ENCODE data around the gene EHBP1L1. TPM values are rescaled to one million over a fixed set of nuclear protein-coding genes. Genes with fewer than 3 reads are reported as not detected.

The EHBP1L1 gene
- total RNA-seq, 2 donors from 2014 or later = 6.2 to 9.8 TPM

DNA sequence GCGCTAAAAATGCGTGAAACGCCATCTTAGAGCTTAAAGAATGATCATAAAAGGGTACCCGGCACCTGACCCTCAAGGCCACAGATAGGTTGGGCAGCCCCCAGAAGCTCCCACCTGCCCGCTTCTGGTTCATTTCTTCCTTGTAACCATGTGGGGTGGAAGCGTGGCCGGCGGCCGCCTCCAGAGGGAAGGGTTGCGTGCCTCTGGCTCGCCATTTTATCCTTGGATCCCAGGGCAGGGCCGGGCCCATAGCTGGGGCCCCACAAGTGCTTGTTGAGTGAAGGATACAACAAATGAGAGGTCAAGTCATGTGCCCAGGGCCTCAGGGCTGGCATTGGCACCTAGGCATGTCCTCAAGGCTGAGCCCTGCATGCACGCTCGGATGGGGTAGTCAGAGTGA lies 45.6 kb downstream of the EHBP1L1 start:
- H3K27me3 ChIP-seq (ENCODE audit: control insufficient read depth, insufficient read depth, low read length, poor library complexity, severe bottlenecking) = no peaks in the 10 kb centered on the region
- no peak overlapping the region for H3K4me3 ChIP-seq (ENCODE audit: low read length)
- peaks cover 55% of the 10 kb centered on the region for H3K36me3 Mint-ChIP-seq (ENCODE audit: low read depth)
- H3K4me1 Mint-ChIP-seq = peaks cover 3% of the 10 kb centered on the region
- H3K27me3 Mint-ChIP-seq (ENCODE audit: insufficient read depth) = no peaks in the 10 kb centered on the region
- H3K4me3 Mint-ChIP-seq = no peak overlapping the region
- H3K4me1 ChIP-seq (ENCODE audit: control insufficient read depth, insufficient read depth, low read length) = peaks cover 6% of the 10 kb centered on the region
- peaks cover 63% of the 10 kb centered on the region for H3K36me3 ChIP-seq (ENCODE audit: control insufficient read depth, insufficient read depth, low read length)
- no peak overlapping the region for H3K27ac ChIP-seq (ENCODE audit: low read depth, low read length)
- DNase-seq = no peak
- H3K27ac Mint-ChIP-seq = no peak overlapping the region
- no peak overlapping the region for H3K9ac ChIP-seq (ENCODE audit: extremely low read depth, low read length, poor library complexity, severe bottlenecking)
- H3K9me3 ChIP-seq (ENCODE audit: control insufficient read depth, low read length) = no peaks in the 10 kb centered on the region
- TF ChIP-seq, protein P1, sequence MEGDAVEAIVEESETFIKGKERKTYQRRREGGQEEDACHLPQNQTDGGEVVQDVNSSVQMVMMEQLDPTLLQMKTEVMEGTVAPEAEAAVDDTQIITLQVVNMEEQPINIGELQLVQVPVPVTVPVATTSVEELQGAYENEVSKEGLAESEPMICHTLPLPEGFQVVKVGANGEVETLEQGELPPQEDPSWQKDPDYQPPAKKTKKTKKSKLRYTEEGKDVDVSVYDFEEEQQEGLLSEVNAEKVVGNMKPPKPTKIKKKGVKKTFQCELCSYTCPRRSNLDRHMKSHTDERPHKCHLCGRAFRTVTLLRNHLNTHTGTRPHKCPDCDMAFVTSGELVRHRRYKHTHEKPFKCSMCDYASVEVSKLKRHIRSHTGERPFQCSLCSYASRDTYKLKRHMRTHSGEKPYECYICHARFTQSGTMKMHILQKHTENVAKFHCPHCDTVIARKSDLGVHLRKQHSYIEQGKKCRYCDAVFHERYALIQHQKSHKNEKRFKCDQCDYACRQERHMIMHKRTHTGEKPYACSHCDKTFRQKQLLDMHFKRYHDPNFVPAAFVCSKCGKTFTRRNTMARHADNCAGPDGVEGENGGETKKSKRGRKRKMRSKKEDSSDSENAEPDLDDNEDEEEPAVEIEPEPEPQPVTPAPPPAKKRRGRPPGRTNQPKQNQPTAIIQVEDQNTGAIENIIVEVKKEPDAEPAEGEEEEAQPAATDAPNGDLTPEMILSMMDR (conservative IDR thresholded peaks at IDR 0.05) = no peak
- 92 to 97% methylated on average over 9 to 14 of the region's 14 CpGs for WGBS, 2 experiments (ENCODE audit: insufficient coverage in 1 of 2, insufficient read length in 1 of 2)
- H3K9me3 Mint-ChIP-seq = no peaks in the 10 kb centered on the region

DNA sequence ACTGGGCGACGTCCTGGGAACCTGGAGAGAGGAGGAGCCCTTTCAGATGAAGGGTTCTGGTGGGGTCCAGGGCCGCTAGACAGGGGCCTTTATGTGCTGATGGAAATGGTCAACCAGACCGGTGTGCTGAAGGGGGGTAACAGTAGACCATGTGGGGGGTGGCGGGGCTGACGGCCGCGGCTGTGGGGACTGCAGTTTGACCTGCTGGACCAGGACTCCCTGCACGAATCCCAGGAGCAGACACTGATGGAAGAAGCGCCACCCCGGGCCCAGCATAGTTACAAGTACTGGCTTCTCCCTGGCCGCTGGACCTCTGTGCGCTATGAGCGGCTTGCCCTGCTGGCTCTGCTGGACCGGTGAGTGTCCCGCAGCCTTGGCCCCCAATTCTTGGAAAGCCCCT lies 46.2 kb downstream of the EHBP1L1 start:
- no peaks in the 10 kb centered on the region for H3K27me3 ChIP-seq (ENCODE audit: control insufficient read depth, insufficient read depth, low read length, poor library complexity, severe bottlenecking)
- peaks cover 68% of the 10 kb centered on the region for H3K36me3 ChIP-seq (ENCODE audit: control insufficient read depth, insufficient read depth, low read length)

DNA sequence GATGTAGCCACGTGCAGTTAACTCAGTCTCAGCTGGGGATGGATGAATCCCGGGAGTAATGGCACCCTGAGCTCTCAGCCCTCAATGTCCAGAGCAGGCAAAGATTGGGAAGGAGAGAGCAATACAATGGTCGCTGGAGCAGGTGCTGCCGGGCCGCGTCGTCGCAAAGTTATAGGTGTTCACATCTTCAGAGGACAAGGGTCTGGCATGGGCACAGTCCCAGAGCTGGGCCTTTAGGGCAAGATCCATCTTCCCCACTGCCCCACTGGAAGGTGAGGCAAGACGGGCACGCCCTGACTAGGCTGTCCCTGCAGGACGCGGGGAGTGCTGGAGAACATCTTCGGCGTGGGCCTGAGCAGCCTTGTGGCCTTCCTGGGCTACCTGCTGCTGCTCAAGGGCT lies 47.3 kb downstream of the EHBP1L1 start:
- Mint-ChIP-seq H3K9me3 (no peaks in the 10 kb centered on the region), H3K27ac (no peak overlapping the region), H3K36me3 (ENCODE audit: low read depth) (peaks cover 61% of the 10 kb centered on the region), H3K27me3 (ENCODE audit: insufficient read depth) (no peaks in the 10 kb centered on the region), H3K4me3 (no peak overlapping the region), H3K4me1 (no peaks in the 10 kb centered on the region)
- Histone ChIP-seq H3K36me3 (ENCODE audit: control insufficient read depth, insufficient read depth, low read length) (peaks cover 68% of the 10 kb centered on the region), H3K4me3 (ENCODE audit: low read length) (no peak overlapping the region), H3K27ac (ENCODE audit: low read depth, low read length) (no peak overlapping the region), H3K9ac (ENCODE audit: extremely low read depth, low read length, poor library complexity, severe bottlenecking) (no peak overlapping the region), H3K9me3 (ENCODE audit: control insufficient read depth, low read length) (no peaks in the 10 kb centered on the region), H3K27me3 (ENCODE audit: control insufficient read depth, insufficient read depth, low read length, poor library complexity, severe bottlenecking) (no peaks in the 10 kb centered on the region), H3K4me1 (ENCODE audit: control insufficient read depth, insufficient read depth, low read length) (no peaks in the 10 kb centered on the region)
- no peak for DNase-seq
- TF ChIP-seq, protein P1 (conservative IDR thresholded peaks at IDR 0.05) = no peak
- WGBS, 2 experiments (ENCODE audit: insufficient coverage in 1 of 2, insufficient read length in 1 of 2) = 95 to 96% methylated on average over 10 to 14 of the region's 14 CpGs

More for the DNA sequence above, 46.2 kb downstream of the EHBP1L1 start:
- no peak overlapping the region for H3K4me3 ChIP-seq (ENCODE audit: low read length)
- H3K9ac ChIP-seq (ENCODE audit: extremely low read depth, low read length, poor library complexity, severe bottlenecking) = no peak overlapping the region
- H3K27ac ChIP-seq (ENCODE audit: low read depth, low read length) = no peak overlapping the region
- no peak overlapping the region for H3K4me3 Mint-ChIP-seq
- no peaks in the 10 kb centered on the region for H3K9me3 Mint-ChIP-seq
- WGBS, 2 experiments (ENCODE audit: insufficient coverage in 1 of 2, insufficient read length in 1 of 2) = 94 to 99% methylated on average over 14 to 16 of the region's 16 CpGs
- peaks cover under 1% of the 10 kb centered on the region for H3K4me1 ChIP-seq (ENCODE audit: control insufficient read depth, insufficient read depth, low read length)
- peaks cover 55% of the 10 kb centered on the region for H3K36me3 Mint-ChIP-seq (ENCODE audit: low read depth)
- no peak for DNase-seq
- H3K4me1 Mint-ChIP-seq = no peaks in the 10 kb centered on the region
- TF ChIP-seq, protein P1 (conservative IDR thresholded peaks at IDR 0.05) = no peak
- no peak overlapping the region for H3K27ac Mint-ChIP-seq
- H3K27me3 Mint-ChIP-seq (ENCODE audit: insufficient read depth) = no peaks in the 10 kb centered on the region
- H3K9me3 ChIP-seq (ENCODE audit: control insufficient read depth, low read length) = no peaks in the 10 kb centered on the region
